Ishikawa (cell line): Measurements from ENCODE around the gene RBM24.

Source experiments
- CEBPB ChIP-seq: IDR thresholded peaks from 2 replicates; pipeline ENCODE4 v1.6.1; 2012
- CREB1 ChIP-seq: IDR thresholded peaks from 2 replicates; pipeline ENCODE4 v1.6.1; 2012; ENCODE audit warnings: low read depth
- EGR1 ChIP-seq: IDR thresholded peaks from 2 replicates; pipeline ENCODE4 v1.6.1; 2012
- EP300 ChIP-seq: IDR thresholded peaks from 2 replicates; pipeline ENCODE4 v1.6.1; 2012; ENCODE audit warnings: borderline replicate concordance
- FOXM1 ChIP-seq: IDR thresholded peaks from 2 replicates; pipeline ENCODE4 v1.6.1; 2012; ENCODE audit warnings: low read depth, borderline replicate concordance
- MAX ChIP-seq: IDR thresholded peaks from 2 replicates; pipeline ENCODE4 v1.6.1; 2012
- NFIC ChIP-seq: IDR thresholded peaks from 2 replicates; pipeline ENCODE4 v1.6.1; 2012
- RAD21 ChIP-seq: IDR thresholded peaks from 2 replicates; pipeline ENCODE4 v1.6.1; 2012; ENCODE audit warnings: low read depth
- TAF1 ChIP-seq: IDR thresholded peaks from 2 replicates; pipeline ENCODE4 v1.6.1; 2012; ENCODE audit warnings: low read depth, mild to moderate bottlenecking
- TCF12 ChIP-seq: IDR thresholded peaks from 2 replicates; pipeline ENCODE4 v1.6.1; 2012; ENCODE audit warnings: low read depth
- TEAD4 ChIP-seq: IDR thresholded peaks from 2 replicates; pipeline ENCODE4 v1.6.1; 2012
- YY1 ChIP-seq: IDR thresholded peaks from 2 replicates; pipeline ENCODE4 v1.6.1; 2012; ENCODE audit warnings: low read depth
- ZBTB7A ChIP-seq: IDR thresholded peaks from 2 replicates; pipeline ENCODE4 v1.6.1; 2012; ENCODE audit warnings: low read depth
- TF ChIP-seq, protein P1 (sequence below): IDR thresholded peaks from 2 replicates; pipeline ENCODE4 v1.6.1; 2012; ENCODE audit warnings: low read depth, mild to moderate bottlenecking
- TF ChIP-seq, protein P2 (sequence below): IDR thresholded peaks from 2 replicates; pipeline ENCODE4 v1.6.1; 2012

Gene RBM24

DNA sequence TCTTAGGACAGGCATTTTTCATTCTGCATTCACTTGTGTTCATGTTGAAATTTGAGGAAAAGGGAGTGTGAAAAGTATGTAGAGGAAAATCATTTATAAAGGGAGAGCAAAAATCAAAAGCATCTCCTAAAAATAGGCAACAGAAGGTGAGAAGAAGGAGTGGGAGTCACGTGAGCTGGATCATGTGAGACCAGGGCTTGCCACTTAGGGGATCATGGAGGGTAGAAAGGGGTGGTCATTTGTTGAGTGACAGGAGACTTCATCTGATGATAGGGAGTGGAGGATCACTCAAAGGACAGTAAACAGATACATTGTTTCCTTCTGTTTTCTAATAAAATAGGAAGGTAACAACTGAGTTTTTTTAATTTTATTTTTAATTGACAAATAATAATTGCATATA lies 17.1 kb downstream of the RBM24 start:
- TF ChIP-seq CREB1 (no peak), EGR1 (no peak), YY1 (no peak), CEBPB (no peak), RAD21 (no peak), ZBTB7A (no peak), TCF12 (no peak), NFIC (no peak), EP300 (no peak), TEAD4 (no peak), TAF1 (no peak), MAX (no peak), FOXM1 (no peak)
- TF ChIP-seq, protein P1, sequence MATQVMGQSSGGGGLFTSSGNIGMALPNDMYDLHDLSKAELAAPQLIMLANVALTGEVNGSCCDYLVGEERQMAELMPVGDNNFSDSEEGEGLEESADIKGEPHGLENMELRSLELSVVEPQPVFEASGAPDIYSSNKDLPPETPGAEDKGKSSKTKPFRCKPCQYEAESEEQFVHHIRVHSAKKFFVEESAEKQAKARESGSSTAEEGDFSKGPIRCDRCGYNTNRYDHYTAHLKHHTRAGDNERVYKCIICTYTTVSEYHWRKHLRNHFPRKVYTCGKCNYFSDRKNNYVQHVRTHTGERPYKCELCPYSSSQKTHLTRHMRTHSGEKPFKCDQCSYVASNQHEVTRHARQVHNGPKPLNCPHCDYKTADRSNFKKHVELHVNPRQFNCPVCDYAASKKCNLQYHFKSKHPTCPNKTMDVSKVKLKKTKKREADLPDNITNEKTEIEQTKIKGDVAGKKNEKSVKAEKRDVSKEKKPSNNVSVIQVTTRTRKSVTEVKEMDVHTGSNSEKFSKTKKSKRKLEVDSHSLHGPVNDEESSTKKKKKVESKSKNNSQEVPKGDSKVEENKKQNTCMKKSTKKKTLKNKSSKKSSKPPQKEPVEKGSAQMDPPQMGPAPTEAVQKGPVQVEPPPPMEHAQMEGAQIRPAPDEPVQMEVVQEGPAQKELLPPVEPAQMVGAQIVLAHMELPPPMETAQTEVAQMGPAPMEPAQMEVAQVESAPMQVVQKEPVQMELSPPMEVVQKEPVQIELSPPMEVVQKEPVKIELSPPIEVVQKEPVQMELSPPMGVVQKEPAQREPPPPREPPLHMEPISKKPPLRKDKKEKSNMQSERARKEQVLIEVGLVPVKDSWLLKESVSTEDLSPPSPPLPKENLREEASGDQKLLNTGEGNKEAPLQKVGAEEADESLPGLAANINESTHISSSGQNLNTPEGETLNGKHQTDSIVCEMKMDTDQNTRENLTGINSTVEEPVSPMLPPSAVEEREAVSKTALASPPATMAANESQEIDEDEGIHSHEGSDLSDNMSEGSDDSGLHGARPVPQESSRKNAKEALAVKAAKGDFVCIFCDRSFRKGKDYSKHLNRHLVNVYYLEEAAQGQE: no peak
- TF ChIP-seq, protein P2, sequence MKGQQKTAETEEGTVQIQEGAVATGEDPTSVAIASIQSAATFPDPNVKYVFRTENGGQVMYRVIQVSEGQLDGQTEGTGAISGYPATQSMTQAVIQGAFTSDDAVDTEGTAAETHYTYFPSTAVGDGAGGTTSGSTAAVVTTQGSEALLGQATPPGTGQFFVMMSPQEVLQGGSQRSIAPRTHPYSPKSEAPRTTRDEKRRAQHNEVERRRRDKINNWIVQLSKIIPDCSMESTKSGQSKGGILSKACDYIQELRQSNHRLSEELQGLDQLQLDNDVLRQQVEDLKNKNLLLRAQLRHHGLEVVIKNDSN: no peak

- TF ChIP-seq, protein P2: no peak
- TF ChIP-seq EGR1 (no peak), MAX (no peak), TEAD4 (no peak), RAD21 (no peak), CREB1 (no peak), CEBPB (no peak), TAF1 (no peak), NFIC (no peak), FOXM1 (no peak), YY1 (no peak), ZBTB7A (no peak), TCF12 (no peak), EP300 (no peak)
- TF ChIP-seq, protein P1: no peak
These were observed 18.1 kb downstream of the RBM24 start for GRCh38 chr6:17299222-17299621.

DNA sequence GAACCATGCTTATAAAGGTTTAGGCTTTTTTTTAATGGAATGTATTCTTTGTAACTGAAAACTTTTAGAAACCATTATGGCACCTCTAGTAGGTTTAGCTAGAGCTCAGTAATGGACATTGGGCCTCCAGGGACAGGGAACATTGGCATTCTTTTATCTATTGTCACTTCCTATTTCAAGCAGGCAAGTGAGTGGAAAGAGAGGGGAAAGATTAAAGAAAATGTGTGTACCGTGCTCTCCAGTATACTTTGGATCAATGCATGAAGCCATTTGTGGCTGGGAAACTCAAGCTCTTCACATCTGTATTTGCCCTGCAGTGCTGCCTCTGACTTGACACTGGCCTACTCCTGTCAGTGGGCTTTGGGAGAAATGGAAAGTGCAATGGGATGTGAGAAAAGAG lies 18.6 kb downstream of the RBM24 start:
- TF ChIP-seq FOXM1: no peak
- TF ChIP-seq MAX: no peak
- TF ChIP-seq RAD21: no peak
- no peak for TF ChIP-seq ZBTB7A
- TF ChIP-seq TCF12: no peak
- TF ChIP-seq, protein P1: no peak
- TF ChIP-seq, protein P2: no peak
- no peak for TF ChIP-seq CEBPB
- no peak for TF ChIP-seq EGR1
- TF ChIP-seq CREB1: no peak
- TF ChIP-seq NFIC: no peak
- TF ChIP-seq TAF1: no peak
- no peak for TF ChIP-seq EP300

- peak; percentile 50 for TF ChIP-seq MAX
- no peak for TF ChIP-seq EP300
These were observed 19.5 kb downstream of the RBM24 start for GRCh38 chr6:17300637-17301036.
